Measurements from ENCODE around the gene CRPPA. TPM values are rescaled to one million over a fixed set of nuclear protein-coding genes. Genes with fewer than 3 reads are reported as not detected.
A peak's percentile ranks its signal among the peaks of the same experiment; 100 is the strongest.
"Not testable (repeated sequence)": the region's sequence is repeated elsewhere in the genome, so short reads cannot be mapped to it uniquely, and the experiment has no call there.

Gene CRPPA
- total and polyA plus RNA-seq, 8 donors = 2.1 to 4.2 (median 3.3) TPM

DNA sequence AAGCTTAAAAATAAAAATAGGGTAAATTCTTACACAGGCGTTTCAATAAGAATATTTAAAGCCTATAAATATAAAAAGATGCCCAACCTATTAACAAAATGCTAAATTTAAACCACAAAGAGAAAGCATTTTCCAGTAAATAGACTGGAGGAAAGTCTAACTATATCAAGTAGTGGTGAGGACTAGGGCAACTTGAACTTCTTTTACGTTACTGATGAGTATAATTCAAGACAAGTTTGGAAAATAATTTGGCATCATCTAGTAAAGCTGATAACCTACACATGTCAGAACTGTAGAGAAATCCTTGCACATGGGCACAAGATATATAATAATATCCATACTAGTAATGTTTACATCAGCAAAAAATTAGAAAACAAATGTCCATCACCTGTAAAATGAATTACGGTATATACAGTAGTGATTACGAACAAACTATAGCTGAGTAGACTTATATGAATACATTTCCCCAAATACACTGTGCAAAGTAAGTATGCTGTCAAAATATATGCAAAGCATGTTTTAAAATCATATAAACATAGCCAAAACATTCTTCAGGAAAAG is 27.4 kb downstream of the CRPPA start:
- peaks cover 0 to 23% of the 10 kb centered on the region in 2 donors for H3K9me3 ChIP-seq
- no peak for ATAC-seq
- no peak overlapping the region for H3K27ac ChIP-seq
- no peaks in the 10 kb centered on the region for H3K36me3 ChIP-seq
- no peak overlapping the region for H3K4me3 ChIP-seq
- no peak for TF ChIP-seq CTCF (IDR thresholded peaks at IDR 0.05)
- DNase-seq = no peak
- H3K27me3 ChIP-seq = no peaks in the 10 kb centered on the region
- intact Hi-C loops (cut with DNase I) = no loop called here
- H3K4me1 ChIP-seq = no peaks in the 10 kb centered on the region

DNA sequence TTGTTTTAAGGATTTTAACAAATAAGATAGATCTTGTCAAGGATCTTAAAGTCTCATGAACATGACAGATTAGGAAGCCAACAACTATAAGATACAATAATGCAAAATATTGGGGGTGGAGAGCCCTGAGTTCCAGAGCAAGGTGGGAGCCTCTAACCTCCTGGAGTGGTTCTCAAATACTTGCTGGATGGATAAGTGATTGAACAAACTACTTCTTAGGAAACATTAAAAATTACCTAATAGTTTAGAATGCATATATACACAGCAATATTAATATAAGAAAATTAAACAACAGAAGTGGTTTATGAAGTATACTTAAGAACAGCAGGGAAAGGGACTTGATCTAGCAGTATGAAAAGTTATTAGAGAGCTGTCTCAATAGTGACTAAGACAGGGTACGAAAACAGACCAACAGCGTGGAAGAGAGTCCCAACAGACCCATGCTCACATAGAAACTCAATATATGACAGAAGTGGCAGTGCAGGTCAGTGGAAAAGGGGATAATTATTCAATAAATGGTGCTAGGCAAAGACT is 28.3 kb downstream of the CRPPA start:
- intact Hi-C loops (cut with DNase I) = no loop called here
- ATAC-seq = peak; percentile 94
- Histone ChIP-seq H3K27ac (no peak overlapping the region), H3K36me3 (no peaks in the 10 kb centered on the region), H3K4me3 (no peak overlapping the region), H3K9me3 (peaks cover 0 to 15% of the 10 kb centered on the region in 2 donors), H3K27me3 (no peaks in the 10 kb centered on the region), H3K4me1 (no peaks in the 10 kb centered on the region)
- TF ChIP-seq CTCF (IDR thresholded peaks at IDR 0.05) = no peak
- DNase-seq = no peak

DNA sequence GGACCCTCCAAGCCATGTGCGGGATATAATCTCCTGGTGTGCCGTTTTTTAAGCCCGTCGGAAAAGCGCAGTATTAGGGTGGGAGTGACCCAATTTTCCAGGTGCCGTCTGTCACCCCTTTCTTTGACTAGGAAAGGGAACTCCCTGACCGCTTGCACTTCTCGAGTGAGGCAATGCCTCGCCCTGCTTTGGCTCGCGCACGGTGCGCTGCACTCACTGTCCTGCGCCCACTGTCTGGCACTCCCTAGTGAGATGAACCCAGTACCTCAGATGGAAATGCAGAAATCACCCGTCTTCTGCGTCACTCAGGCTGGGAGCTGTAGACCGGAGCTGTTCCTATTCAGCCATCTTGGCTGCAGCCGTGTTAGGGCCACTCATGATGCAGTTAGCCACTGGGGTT is 37.6 kb downstream of the CRPPA start:
- H3K27ac ChIP-seq; DNase-seq; H3K36me3 ChIP-seq; H3K27me3 ChIP-seq; H3K4me3 ChIP-seq; H3K4me1 ChIP-seq; ATAC-seq; intact Hi-C loops (cut with DNase I): not testable (repeated sequence)
- peaks cover 0 to 11% of the 10 kb centered on the region in 2 donors for H3K9me3 ChIP-seq

DNA sequence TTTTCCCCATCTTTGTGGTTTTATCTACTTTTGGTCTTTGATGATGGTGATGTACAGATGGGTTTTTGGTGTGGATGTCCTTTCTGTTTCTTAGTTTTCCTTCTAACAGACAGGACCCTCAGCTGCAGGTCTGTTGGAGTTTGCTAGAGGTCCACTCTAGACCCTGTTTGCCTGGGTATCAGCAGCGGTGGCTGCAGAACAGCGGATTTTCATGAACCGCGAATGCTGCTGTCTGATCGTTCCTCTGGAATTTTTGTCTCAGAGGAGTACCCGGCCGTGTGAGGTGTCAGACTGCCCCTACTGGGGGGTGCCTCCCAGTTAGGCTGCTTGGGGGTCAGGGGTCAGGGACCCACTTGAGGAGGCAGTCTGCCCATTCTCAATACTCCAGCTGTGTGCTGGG is 38.2 kb downstream of the CRPPA start:
- intact Hi-C loops (cut with DNase I); H3K4me1 ChIP-seq; H3K36me3 ChIP-seq; DNase-seq; H3K27ac ChIP-seq; ATAC-seq; H3K4me3 ChIP-seq; H3K27me3 ChIP-seq: not testable (repeated sequence)
- peaks cover 0 to 11% of the 10 kb centered on the region in 2 donors for H3K9me3 ChIP-seq

Other genes with a start within 250 kb of the CRPPA start
- gene SOSTDC1, start 44.2 kb upstream of the CRPPA start, total RNA-seq = 1 to 10 TPM; 8.8 to 9.2 TPM
- 10 to 100 TPM; 21.3 to 33.0 (median 29.3) TPM for gene SOSTDC1, start 44.2 kb upstream of the CRPPA start, polyA plus RNA-seq (ENCODE audit: insufficient read length in 6 of 6)
- gene LRRC72, start 105.3 kb upstream of the CRPPA start, total RNA-seq = not detected
- not detected for gene LRRC72, start 105.3 kb upstream of the CRPPA start, polyA plus RNA-seq (ENCODE audit: insufficient read length in 6 of 6)
- gene ANKMY2, start 224.2 kb upstream of the CRPPA start, total RNA-seq = 10 to 100 TPM; 11.8 to 12.2 TPM
- gene ANKMY2, start 224.2 kb upstream of the CRPPA start, polyA plus RNA-seq (ENCODE audit: insufficient read length in 6 of 6) = 10 to 100 TPM; 31.8 to 40.7 (median 36.4) TPM
- 10 to 100 TPM; 39.7 to 50.8 TPM for gene BZW2, start 224.6 kb upstream of the CRPPA start, total RNA-seq
- gene BZW2, start 224.6 kb upstream of the CRPPA start, polyA plus RNA-seq (ENCODE audit: insufficient read length in 6 of 6) = 10 to 100 TPM; 71.6 to 88.9 (median 81.2) TPM

Measured in left lung (tissue), 10 donors.